HCT116 (cell line): ENCODE results near the gene FBXL17. TPM values are rescaled to one million over a fixed set of nuclear protein-coding genes. Genes with fewer than 3 reads are reported as not detected.

Experiments used
- ATAC-seq: fragments of 200-7000 bp; cut with Tn5 transposase; 2 replicates; pipeline ENCODE4 v1.9.1; 2020; ENCODE audit warnings: mild to moderate bottlenecking, moderate library complexity
- BruUV-seq: library from RNA; stranded (reverse); fragments of 400-500 nt; replicated peaks from 2 replicates; lab custom pipeline; 2021; lab: Mats Ljungman, UMichigan
- CTCF ChIA-PET: fragments of 300-600 bp; sonication (Branson Sonifier 250); formaldehyde crosslinking; loops from one replicate; lab custom pipeline; 2021; ENCODE audit warnings: antibody characterized with exemption; lab: Charles Lee
- POLR2A ChIA-PET: fragments of 300-600, 350-600 bp; sonication (Branson Sonifier 250); formaldehyde crosslinking; loops from one replicate; lab custom pipeline; 2021; ENCODE audit warnings: antibody characterized with exemption; lab: Charles Lee
- RAD21 ChIA-PET, 2 experiments: fragments of 300-600 bp; sonication (Branson Sonifier 250); formaldehyde crosslinking; loops; one replicate each; lab custom pipeline; 2023; ENCODE audit warnings: low total read pairs in 2 of 2; ENCODE audit not compliant: uncharacterized antibody in 2 of 2, unreplicated experiment in 2 of 2, low non-redundant PET in 1 of 2; lab: Charles Lee
- DNase-seq: peaks from one replicate; pipeline ENCODE4 v3.0.0-alpha.2; 2010; ENCODE audit warnings: low read depth, low spot score
- H2AFZ ChIP-seq: fragments of 200-600 bp; shearing (Covaris generic), sonication (generic); 2 replicates; pipeline ENCODE4 v1.6.1; 2017; ENCODE audit warnings: low read depth, mixed run types, mixed read lengths, antibody characterized with exemption, low read length; ENCODE audit not compliant: poor library complexity, severe bottlenecking
- H3K27ac ChIP-seq: 2 replicates; pipeline ENCODE4 v1.5.1; 2012; ENCODE audit warnings: low read depth, low read length
- H3K27me3 ChIP-seq: fragments of 200-600 bp; sonication (generic); 2 replicates; pipeline ENCODE4 v1.6.1; 2016; ENCODE audit warnings: mixed run types, low read length, mixed read lengths; ENCODE audit not compliant: insufficient read depth
- H3K36me3 ChIP-seq, 2 experiments: fragments of 200-500 bp in 1 of 2; fragments of 200-600 bp in 1 of 2; sonication (Bioruptor generic) in 1 of 2; sonication (generic) in 1 of 2; 2 replicates each; pipeline versions ENCODE4 v1.5.1 to v1.6.1; 2014 to 2016; ENCODE audit warnings: low read length in 2 of 2, inconsistent platforms in 1 of 2, mixed read lengths in 1 of 2, mixed run types in 1 of 2; ENCODE audit not compliant: insufficient read depth in 2 of 2, control insufficient read depth in 1 of 2
- H3K4me1 ChIP-seq, 2 experiments: fragments of 200-600 bp in 1 of 2; sonication (generic) in 1 of 2; 2 replicates each; pipeline versions ENCODE4 v1.5.1 to v1.6.1; 2012 to 2017; ENCODE audit warnings: low read length in 2 of 2, inconsistent platforms in 1 of 2, mild to moderate bottlenecking in 1 of 2, mixed read lengths in 1 of 2, mixed run types in 1 of 2, moderate library complexity in 1 of 2; ENCODE audit not compliant: insufficient read depth in 2 of 2, control insufficient read depth in 1 of 2
- H3K4me2 ChIP-seq: fragments of 200-600 bp; sonication (generic); 2 replicates; pipeline ENCODE4 v1.6.1; 2017; ENCODE audit warnings: mixed run types, low read length, mixed read lengths
- H3K4me3 ChIP-seq, 2 experiments: fragments of 200-600 bp in 1 of 2; sonication (generic) in 1 of 2; replicated peaks in 1 of 2; 2 replicates each; pipeline ENCODE4 v1.5.1; 2011 to 2016; ENCODE audit warnings: low read length in 2 of 2, control low read depth in 1 of 2, low read depth in 1 of 2, mild to moderate bottlenecking in 1 of 2, mixed read lengths in 1 of 2, mixed run types in 1 of 2
- H3K79me2 ChIP-seq: fragments of 200-600 bp; sonication (generic); 2 replicates; pipeline ENCODE4 v1.6.1; 2017; ENCODE audit warnings: mild to moderate bottlenecking, mixed run types, low read length, moderate library complexity, mixed read lengths; ENCODE audit not compliant: insufficient read depth
- H3K9ac ChIP-seq: fragments of 200-600 bp; sonication (generic); 2 replicates; pipeline ENCODE4 v1.6.1; 2016; ENCODE audit warnings: low read length, mixed read lengths
- H3K9me2 ChIP-seq: fragments of 200-600 bp; sonication (generic), shearing (Covaris generic); 2 replicates; pipeline ENCODE4 v1.6.1; 2017; ENCODE audit warnings: mixed run types, mild to moderate bottlenecking, moderate library complexity; ENCODE audit not compliant: insufficient read depth
- H3K9me3 ChIP-seq, 2 experiments: fragments of 200-500 bp in 1 of 2; fragments of 200-600 bp in 1 of 2; sonication (Bioruptor generic) in 1 of 2; sonication (generic) in 1 of 2; 2 replicates each; pipeline ENCODE4 v1.6.1; 2014 to 2017; ENCODE audit warnings: low read length in 2 of 2, mixed read lengths in 2 of 2, inconsistent platforms in 1 of 2, low read depth in 1 of 2, mild to moderate bottlenecking in 1 of 2, mixed run types in 1 of 2, moderate library complexity in 1 of 2; ENCODE audit not compliant: control insufficient read depth in 1 of 2, insufficient read depth in 1 of 2
- H4K20me1 ChIP-seq: fragments of 200-600 bp; sonication (generic), shearing (Covaris generic); 2 replicates; pipeline ENCODE4 v1.6.1; 2017; ENCODE audit warnings: mixed run types, mild to moderate bottlenecking, moderate library complexity; ENCODE audit not compliant: insufficient read depth
- CEBPB ChIP-seq: IDR thresholded peaks from 2 replicates; pipeline ENCODE4 v1.6.1; 2012; ENCODE audit warnings: low read depth
- EGR1 ChIP-seq: IDR thresholded peaks from 2 replicates; pipeline ENCODE4 v1.6.1; 2012; ENCODE audit warnings: low read depth
- EZH2 ChIP-seq: fragments of 200-600 bp; sonication (generic); IDR thresholded peaks from 2 replicates; pipeline ENCODE4 v1.6.1; 2017; ENCODE audit warnings: antibody characterized with exemption, mixed run types
- EZH2phosphoT487 ChIP-seq: fragments of 200-600 bp; IDR thresholded peaks from 2 replicates; pipeline ENCODE4 v1.6.1; 2018; ENCODE audit warnings: antibody characterized with exemption, borderline replicate concordance
- POLR2AphosphoS5 ChIP-seq: IDR thresholded peaks from 2 replicates; pipeline ENCODE4 v1.6.1; 2011; ENCODE audit warnings: mild to moderate bottlenecking, low read depth, low read length, moderate library complexity
- SIN3A ChIP-seq: IDR thresholded peaks from 2 replicates; pipeline ENCODE4 v1.6.1; 2012; ENCODE audit warnings: low read depth
- SRF ChIP-seq: IDR thresholded peaks from 2 replicates; pipeline ENCODE4 v1.6.1; 2012; ENCODE audit warnings: low read depth
- ZFX ChIP-seq: fragments of 450-650 bp; IDR thresholded peaks from 2 replicates; pipeline ENCODE4 v1.6.1; 2017
- ZNF274 ChIP-seq: fragments of 200-500 bp; sonication (Bioruptor generic); IDR thresholded peaks from 2 replicates; pipeline ENCODE4 v1.6.1; 2014; ENCODE audit warnings: mild to moderate bottlenecking, low read depth, low read length, inconsistent platforms
- intact Hi-C: fragments of 100-400 bp; cut with micrococcal nuclease; formaldehyde crosslinking; loops from 2 replicates; pipeline ENCODE4 v1.10.0; 2022
- total RNA-seq: library from RNA; stranded (reverse); gene quantifications from one replicate; pipeline ENCODE4 v1.2.1, GENCODE V29; 2021; ENCODE audit not compliant: unreplicated experiment
- TF ChIP-seq, protein P1 (sequence below), 3 experiments: fragments of 200-600 bp in 1 of 3; sonication (generic) in 1 of 3; IDR thresholded peaks in 2 of 3; conservative IDR thresholded peaks in 1 of 3; 2 replicates each; pipeline ENCODE4 v1.5.1; 2012 to 2017; ENCODE audit warnings: low read depth in 2 of 3, low read length in 2 of 3, antibody characterized with exemption in 1 of 3, borderline replicate concordance in 1 of 3, control low read depth in 1 of 3, mild to moderate bottlenecking in 1 of 3, mixed read lengths in 1 of 3, mixed run types in 1 of 3, moderate library complexity in 1 of 3; ENCODE audit not compliant: insufficient read depth in 1 of 3
- TF ChIP-seq, protein P2 (sequence below): IDR thresholded peaks from 2 replicates; pipeline ENCODE4 v1.6.1; 2012

FBXL17 gene
- total RNA-seq, 1 experiment from 2014 or later: 9.4 TPM

DNA sequence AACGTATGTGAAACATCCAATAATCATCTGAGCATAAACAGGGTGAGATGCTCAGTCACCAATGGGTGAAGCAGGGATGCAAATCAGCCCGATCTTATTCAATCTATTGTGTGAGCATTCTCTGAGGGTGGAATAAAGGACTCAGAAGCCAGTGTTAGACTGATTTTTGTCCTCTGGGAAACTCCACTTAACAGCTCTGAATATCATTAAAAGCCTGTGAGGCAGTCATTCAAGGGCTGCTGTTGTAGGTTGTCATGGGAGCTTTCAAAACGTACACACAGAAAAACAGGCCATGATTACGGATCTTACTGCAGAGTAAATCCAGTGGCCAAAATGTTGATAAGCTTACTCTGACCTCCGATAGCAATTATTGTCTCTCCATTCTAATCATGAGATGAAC is 444.7 kb downstream of the FBXL17 start:
- DNase-seq: no peak
- Histone ChIP-seq H3K79me2 (no peaks in the 10 kb centered on the region), H4K20me1 (no peaks in the 10 kb centered on the region), H3K27me3 (no peaks in the 10 kb centered on the region), H3K9ac (no peak overlapping the region), H3K27ac (no peak overlapping the region), H3K9me2 (no peaks in the 10 kb centered on the region), H3K4me3 (no peak overlapping the region), H2AFZ (no peak overlapping the region), H3K4me2 (no peak overlapping the region), H3K4me1 (no peaks in the 10 kb centered on the region), H3K36me3 (no peaks in the 10 kb centered on the region), H3K9me3 (no peaks in the 10 kb centered on the region)
- ATAC-seq: no peak
- CTCF ChIA-PET: no interaction called here
- BruUV-seq: no TSS peak
- intact Hi-C loops: no loop called here
- no peak for TF ChIP-seq EZH2
- no peak for TF ChIP-seq EGR1
- TF ChIP-seq ZFX: no peak
- no peak for TF ChIP-seq EZH2phosphoT487
- no peak for TF ChIP-seq SIN3A
- TF ChIP-seq CEBPB: no peak
- TF ChIP-seq, protein P1, sequence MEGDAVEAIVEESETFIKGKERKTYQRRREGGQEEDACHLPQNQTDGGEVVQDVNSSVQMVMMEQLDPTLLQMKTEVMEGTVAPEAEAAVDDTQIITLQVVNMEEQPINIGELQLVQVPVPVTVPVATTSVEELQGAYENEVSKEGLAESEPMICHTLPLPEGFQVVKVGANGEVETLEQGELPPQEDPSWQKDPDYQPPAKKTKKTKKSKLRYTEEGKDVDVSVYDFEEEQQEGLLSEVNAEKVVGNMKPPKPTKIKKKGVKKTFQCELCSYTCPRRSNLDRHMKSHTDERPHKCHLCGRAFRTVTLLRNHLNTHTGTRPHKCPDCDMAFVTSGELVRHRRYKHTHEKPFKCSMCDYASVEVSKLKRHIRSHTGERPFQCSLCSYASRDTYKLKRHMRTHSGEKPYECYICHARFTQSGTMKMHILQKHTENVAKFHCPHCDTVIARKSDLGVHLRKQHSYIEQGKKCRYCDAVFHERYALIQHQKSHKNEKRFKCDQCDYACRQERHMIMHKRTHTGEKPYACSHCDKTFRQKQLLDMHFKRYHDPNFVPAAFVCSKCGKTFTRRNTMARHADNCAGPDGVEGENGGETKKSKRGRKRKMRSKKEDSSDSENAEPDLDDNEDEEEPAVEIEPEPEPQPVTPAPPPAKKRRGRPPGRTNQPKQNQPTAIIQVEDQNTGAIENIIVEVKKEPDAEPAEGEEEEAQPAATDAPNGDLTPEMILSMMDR (IDR thresholded peaks at IDR 0.05 in 2 of 3, conservative IDR thresholded peaks at IDR 0.05 in 1 of 3; ENCODE audit: borderline replicate concordance in 1 of 3, insufficient read depth in 1 of 3, low read depth in 2 of 3, low read length in 2 of 3): no peak
- TF ChIP-seq ZNF274: no peak
- TF ChIP-seq, protein P2, sequence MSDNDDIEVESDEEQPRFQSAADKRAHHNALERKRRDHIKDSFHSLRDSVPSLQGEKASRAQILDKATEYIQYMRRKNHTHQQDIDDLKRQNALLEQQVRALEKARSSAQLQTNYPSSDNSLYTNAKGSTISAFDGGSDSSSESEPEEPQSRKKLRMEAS: no peak
- no peak for TF ChIP-seq POLR2AphosphoS5
- TF ChIP-seq SRF: no peak
- RAD21 ChIA-PET: no interaction called here
- POLR2A ChIA-PET: no interaction called here
